Bronchial smooth muscle cell (primary cell): ENCODE measurements around the gene CSAG3. TPM values are rescaled to one million over a fixed set of nuclear protein-coding genes. Genes with fewer than 3 reads are reported as not detected.

Source experiments
- total RNA-seq: library from RNA; depleted of rRNA; stranded (reverse); fragments of >200 nt; gene quantifications from 2 replicates; pipeline ENCODE4 v1.2.1, GENCODE V29; 2014

The CSAG3 gene
- total RNA-seq, result not detected in 2 replicates

DNA sequence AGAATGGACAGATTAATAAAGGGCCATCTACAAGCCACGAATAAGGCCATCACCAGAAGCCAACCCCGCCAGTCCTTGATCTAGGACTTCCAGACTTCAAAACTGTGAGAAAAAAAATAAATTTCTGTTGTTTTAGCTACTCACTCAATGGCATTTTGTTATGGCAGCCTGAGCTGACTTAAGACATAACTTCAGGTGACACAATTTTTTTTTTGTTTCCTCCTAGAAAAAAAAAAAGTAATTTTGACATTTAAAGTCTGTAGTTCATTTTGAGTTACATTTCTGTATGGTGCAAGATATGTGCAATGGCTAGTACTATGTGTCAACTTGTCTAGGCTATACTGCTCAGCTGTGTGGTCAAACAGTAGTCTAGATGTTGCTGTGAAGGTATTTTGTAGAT is at the start of gene CSAG3:
CSAG3 (plus strand) TSS at position 301 of the 400 bp plus-strand sequence.

DNA sequence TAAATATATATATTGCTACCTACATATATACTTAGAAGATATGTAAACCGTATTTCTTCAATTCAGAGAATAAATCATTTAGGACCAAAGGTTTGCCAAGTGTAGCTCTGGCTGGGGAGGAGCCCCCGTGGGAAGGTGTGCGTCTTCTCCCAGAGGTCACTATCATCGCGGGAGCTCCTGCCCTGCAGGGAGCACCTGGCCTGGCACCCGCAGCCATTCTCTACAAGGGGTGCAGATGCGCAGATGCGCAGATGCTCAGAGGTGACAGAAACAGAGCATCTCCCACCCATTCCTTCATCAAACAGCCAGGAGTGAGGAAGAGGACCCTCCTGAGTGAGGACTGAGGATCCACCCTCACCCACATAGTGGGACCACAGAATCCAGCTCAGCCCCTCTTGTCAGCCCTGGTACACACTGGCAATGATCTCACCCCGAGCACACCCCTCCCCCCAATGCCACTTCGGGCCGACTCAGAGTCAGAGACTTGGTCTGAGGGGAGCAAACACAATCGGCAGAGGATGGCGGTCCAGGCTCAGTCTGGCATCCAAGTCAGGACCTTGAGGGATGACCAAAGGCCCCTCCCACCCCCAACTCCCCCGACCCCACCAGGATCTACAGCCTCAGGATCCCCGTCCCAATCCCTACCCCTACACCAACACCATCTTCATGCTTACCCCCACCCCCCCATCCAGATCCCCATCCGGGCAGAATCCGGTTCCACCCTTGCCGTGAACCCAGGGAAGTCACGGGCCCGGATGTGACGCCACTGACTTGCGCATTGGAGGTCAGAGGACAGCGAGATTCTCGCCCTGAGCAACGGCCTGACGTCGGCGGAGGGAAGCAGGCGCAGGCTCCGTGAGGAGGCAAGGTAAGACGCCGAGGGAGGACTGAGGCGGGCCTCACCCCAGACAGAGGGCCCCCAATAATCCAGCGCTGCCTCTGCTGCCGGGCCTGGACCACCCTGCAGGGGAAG is 44.9 kb upstream of the CSAG3 start, which contains the start of gene MAGEA2B:
MAGEA2B (plus strand) TSS at position 814 of the 973 bp plus-strand sequence. CDS start 2,479 bp downstream, outside the sequence.

DNA sequence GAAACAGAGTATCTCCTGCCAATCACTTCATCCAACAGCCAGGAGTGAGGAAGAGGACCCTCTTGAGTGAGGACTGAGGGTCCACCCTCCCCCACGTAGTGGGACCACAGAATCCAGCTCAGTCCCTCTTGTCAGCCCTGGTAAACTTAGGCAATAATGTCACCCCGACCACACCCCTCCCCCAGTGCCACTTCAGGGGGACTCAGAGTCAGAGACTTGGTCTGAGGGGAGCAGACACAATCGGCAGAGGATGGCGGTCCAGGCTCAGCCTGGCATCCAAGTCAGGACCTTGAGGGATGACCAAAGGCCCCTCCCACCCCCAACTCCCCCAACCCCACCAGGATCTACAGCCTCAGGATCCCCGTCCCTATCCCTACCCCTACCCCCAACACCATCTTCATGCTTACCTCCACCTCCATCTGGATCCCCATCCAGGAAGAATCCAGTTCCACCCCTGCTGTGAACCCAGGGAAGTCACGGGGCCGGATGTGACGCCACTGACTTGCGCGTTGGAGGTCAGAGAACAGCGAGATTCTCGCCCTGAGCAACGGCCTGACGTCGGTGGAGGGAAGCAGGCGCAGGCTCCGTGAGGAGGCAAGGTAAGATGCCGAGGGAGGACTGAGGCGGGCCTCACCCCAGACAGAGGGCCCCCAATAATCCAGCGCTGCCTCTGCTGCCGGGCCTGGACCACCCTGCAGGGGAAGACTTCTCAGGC is 25.6 kb upstream of the CSAG3 start, which contains the start of the genes CSAG1 and MAGEA12:
CSAG1 (minus strand) TSS at position 461 of the 715 bp plus-strand sequence. CDS start 1,261 bp downstream, outside the sequence.
MAGEA12 (plus strand) TSS at position 497 of the 715 bp plus-strand sequence. CDS start 2,405 bp downstream, outside the sequence.

DNA sequence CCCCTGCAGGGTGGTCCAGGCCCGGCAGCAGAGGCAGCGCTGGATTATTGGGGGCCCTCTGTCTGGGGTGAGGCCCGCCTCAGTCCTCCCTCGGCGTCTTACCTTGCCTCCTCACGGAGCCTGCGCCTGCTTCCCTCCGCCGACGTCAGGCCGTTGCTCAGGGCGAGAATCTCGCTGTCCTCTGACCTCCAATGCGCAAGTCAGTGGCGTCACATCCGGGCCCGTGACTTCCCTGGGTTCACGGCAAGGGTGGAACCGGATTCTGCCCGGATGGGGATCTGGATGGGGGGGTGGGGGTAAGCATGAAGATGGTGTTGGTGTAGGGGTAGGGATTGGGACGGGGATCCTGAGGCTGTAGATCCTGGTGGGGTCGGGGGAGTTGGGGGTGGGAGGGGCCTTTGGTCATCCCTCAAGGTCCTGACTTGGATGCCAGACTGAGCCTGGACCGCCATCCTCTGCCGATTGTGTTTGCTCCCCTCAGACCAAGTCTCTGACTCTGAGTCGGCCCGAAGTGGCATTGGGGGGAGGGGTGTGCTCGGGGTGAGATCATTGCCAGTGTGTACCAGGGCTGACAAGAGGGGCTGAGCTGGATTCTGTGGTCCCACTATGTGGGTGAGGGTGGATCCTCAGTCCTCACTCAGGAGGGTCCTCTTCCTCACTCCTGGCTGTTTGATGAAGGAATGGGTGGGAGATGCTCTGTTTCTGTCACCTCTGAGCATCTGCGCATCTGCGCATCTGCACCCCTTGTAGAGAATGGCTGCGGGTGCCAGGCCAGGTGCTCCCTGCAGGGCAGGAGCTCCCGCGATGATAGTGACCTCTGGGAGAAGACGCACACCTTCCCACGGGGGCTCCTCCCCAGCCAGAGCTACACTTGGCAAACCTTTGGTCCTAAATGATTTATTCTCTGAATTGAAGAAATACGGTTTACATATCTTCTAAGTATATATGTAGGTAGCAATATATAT is 5.0 kb upstream of the CSAG3 start, which contains the start of gene MAGEA2:
MAGEA2 (minus strand) TSS at position 157 of the 965 bp plus-strand sequence. CDS start 2,479 bp downstream, outside the sequence.

DNA sequence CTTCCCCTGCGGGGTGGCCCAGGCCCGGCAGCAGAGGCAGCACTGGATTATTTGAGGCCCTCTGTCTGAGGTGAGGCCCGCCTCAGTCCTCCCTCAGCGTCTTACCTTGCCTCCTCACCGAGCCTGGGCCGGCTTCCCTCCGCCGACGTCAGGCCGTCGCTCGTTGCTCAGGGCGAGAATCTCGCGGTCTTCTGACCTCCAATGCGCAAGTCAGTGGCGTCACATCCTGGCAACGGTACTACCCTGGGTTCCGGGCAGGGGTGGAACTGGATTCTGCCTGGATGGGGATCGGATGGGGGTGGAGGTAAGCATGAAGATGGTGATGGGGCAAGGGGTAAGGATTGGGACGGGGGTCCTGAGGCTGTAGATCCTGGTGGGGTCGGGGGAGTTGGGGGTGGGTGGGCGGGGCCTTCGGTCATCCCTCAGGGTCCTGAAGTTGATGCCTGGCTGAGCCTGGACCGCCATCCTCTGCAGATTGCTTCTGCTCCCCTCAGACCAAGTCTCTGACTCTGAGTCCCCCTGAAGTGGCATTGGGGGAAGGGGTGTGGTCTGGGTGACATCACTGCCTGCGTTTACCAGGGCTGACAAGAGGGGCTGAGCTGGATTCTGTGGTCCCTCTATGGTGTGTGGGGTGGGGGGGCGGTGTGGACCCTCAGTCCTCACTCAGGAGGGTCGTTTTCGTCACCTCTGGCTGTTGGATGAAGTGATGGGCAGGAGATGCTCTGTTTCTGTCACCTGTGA is 10.7 kb downstream of the CSAG3 start, which contains the start of gene MAGEA6:
MAGEA6 (minus strand) TSS at position 141 of the 741 bp plus-strand sequence. CDS start 2,039 bp downstream, outside the sequence.

Other genes with a start within 250 kb of the CSAG3 start
- under 0.01 TPM in 2 replicates for gene GABRQ, start 121.3 kb upstream of the CSAG3 start, total RNA-seq
- gene MAGEA3, start 60.4 kb upstream of the CSAG3 start, total RNA-seq, result not detected in 2 replicates
- gene CSAG2, start 49.9 kb upstream of the CSAG3 start, total RNA-seq, result not detected in 2 replicates
- gene MAGEA2B, start 44.6 kb upstream of the CSAG3 start, total RNA-seq, result not detected in 2 replicates
- not detected in 2 replicates for gene CSAG1, start 25.5 kb upstream of the CSAG3 start, total RNA-seq
- not detected in 2 replicates for gene MAGEA12, start 25.5 kb upstream of the CSAG3 start, total RNA-seq
- gene MAGEA2, start 5.4 kb upstream of the CSAG3 start, total RNA-seq, result 0.16 TPM in 1 of 2 replicates, not detected in the other
- gene MAGEA6, start 10.5 kb downstream of the CSAG3 start, total RNA-seq, result not detected in 2 replicates
- 36.6 and 55.8 TPM in 2 replicates for gene CETN2, start 71.5 kb downstream of the CSAG3 start, total RNA-seq
- 13.7 and 18.4 TPM in 2 replicates for gene NSDHL, start 71.8 kb downstream of the CSAG3 start, total RNA-seq
- 0.94 and 1.7 TPM in 2 replicates for gene ZNF185, start 138.8 kb downstream of the CSAG3 start, total RNA-seq
- gene PNMA5, start 234.9 kb downstream of the CSAG3 start, total RNA-seq, result not detected in 2 replicates